DMS79 treated with DMSO at 0.1 percent for 48 hours (cell line): ENCODE measurements around the gene CDKL4.
"Not testable (repeated sequence)": the region's sequence is repeated elsewhere in the genome, so short reads cannot be mapped to it uniquely, and the experiment has no call there.

Source experiments
- DNase-seq: peaks from one replicate; lab custom pipeline; 2025; lab: John Stamatoyannopoulos, UW

The CDKL4 gene

GRCh38 chr2:39178756-39179155, 65.0 kb downstream of the CDKL4 start:
- no peak for DNase-seq

- no peak for DNase-seq
These were observed 66.8 kb downstream of the CDKL4 start for GRCh38 chr2:39176997-39177396.

- DNase-seq, result no peak
These were observed 68.6 kb downstream of the CDKL4 start for GRCh38 chr2:39175026-39175812.

GRCh38 chr2:39174022-39174421, 69.7 kb downstream of the CDKL4 start:
- DNase-seq, result no peak

- DNase-seq, result not testable (repeated sequence)
These were observed 71.6 kb downstream of the CDKL4 start for GRCh38 chr2:39172047-39172706.

GRCh38 chr2:39171621-39172020, 72.1 kb downstream of the CDKL4 start:
- DNase-seq, result no peak

GRCh38 chr2:39164089-39164488, 79.7 kb downstream of the CDKL4 start:
- DNase-seq, result no peak

GRCh38 chr2:39160982-39161381, 82.8 kb downstream of the CDKL4 start:
- DNase-seq, result no peak

- no peak for DNase-seq
These were observed 84.5 kb downstream of the CDKL4 start for GRCh38 chr2:39159283-39159682.

GRCh38 chr2:39158351-39158750, 85.4 kb downstream of the CDKL4 start:
- no peak for DNase-seq

GRCh38 chr2:39156846-39157245, 86.9 kb downstream of the CDKL4 start:
- no peak for DNase-seq

- DNase-seq, result no peak
These were observed 87.7 kb downstream of the CDKL4 start for GRCh38 chr2:39156107-39156506.

GRCh38 chr2:39155573-39155972, 88.2 kb downstream of the CDKL4 start:
- not testable (repeated sequence) for DNase-seq

- no peak for DNase-seq
These were observed 88.8 kb downstream of the CDKL4 start for GRCh38 chr2:39154944-39155343.

- DNase-seq, result no peak
These were observed 90.5 kb downstream of the CDKL4 start for GRCh38 chr2:39153312-39153711.

- DNase-seq, result no peak
These were observed 91.3 kb downstream of the CDKL4 start for GRCh38 chr2:39152504-39152903.

- DNase-seq, result no peak
These were observed 92.8 kb downstream of the CDKL4 start for GRCh38 chr2:39150890-39151497.

- DNase-seq, result no peak
These were observed 93.6 kb downstream of the CDKL4 start for GRCh38 chr2:39150102-39150562.

GRCh38 chr2:39146630-39147029, 97.1 kb downstream of the CDKL4 start:
- no peak for DNase-seq

- DNase-seq, result no peak
These were observed 97.8 kb downstream of the CDKL4 start for GRCh38 chr2:39145906-39146421.

- no peak for DNase-seq
These were observed 99.4 kb downstream of the CDKL4 start for GRCh38 chr2:39144416-39144815.

GRCh38 chr2:39142904-39143605, 100.7 kb downstream of the CDKL4 start:
- no peak for DNase-seq
